ENCODE results near the gene ANKRD11.
"Not testable (repeated sequence)": the region's sequence is repeated elsewhere in the genome, so short reads cannot be mapped to it uniquely, and the experiment has no call there.

The ANKRD11 gene

DNA sequence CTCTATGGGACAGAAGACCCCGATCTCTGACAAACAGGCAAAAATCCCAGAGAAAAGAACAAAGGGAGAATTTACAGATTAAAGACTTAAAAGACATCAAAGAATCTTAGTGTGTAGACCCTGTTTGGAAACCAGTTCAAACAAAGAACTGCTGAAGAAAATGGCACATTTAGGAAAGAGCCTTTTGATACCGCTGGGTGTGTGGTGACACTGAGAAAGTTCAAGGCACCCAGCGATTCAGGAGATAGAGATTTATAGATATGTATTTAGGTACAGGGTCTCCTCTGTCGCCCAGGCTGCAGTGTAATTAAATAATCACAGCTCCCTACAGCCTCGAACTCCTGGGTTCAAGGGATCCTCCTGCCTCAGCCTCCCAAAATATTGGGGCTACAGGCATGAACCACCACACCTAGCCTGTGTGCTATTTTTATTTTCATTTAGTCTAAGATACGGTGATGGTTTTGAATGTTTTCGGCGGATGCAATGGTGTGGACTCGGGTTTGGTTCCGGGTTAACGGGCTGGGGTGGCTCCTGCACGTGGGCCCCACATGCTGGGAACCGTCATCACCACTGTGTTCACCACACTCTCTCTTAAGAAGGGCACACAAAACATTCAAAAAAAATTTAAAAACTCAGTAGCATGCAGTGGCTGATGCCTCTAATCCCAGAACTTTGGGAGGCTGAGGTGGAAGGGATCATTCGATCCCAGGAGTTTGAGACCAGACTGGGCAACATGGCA lies 158.8 kb downstream of the ANKRD11 start:
- H3K4me2 ChIP-seq (ENCODE audit: low read depth, low read length, poor library complexity, severe bottlenecking), result no peak overlapping the region
- H3K9me2 ChIP-seq (replicated peaks; ENCODE audit: low read depth, low read length), result no peaks in the 10 kb centered on the region
- peaks cover 63% of the 10 kb centered on the region for H4K20me1 ChIP-seq (ENCODE audit: insufficient read depth, low read length, poor library complexity, severe bottlenecking)
- peaks cover 87% of the 10 kb centered on the region for H3K79me2 ChIP-seq (ENCODE audit: insufficient read depth, low read length)
- no peak overlapping the region for H3K9ac ChIP-seq (ENCODE audit: low read depth, low read length, poor library complexity, severe bottlenecking)
- H3K4me3 ChIP-seq (ENCODE audit: low read length, poor library complexity, severe bottlenecking), result no peak overlapping the region
- no peaks in the 10 kb centered on the region for H3K4me1 ChIP-seq (ENCODE audit: insufficient read depth, low read length, poor library complexity, severe bottlenecking)
- TF ChIP-seq, protein P1, sequence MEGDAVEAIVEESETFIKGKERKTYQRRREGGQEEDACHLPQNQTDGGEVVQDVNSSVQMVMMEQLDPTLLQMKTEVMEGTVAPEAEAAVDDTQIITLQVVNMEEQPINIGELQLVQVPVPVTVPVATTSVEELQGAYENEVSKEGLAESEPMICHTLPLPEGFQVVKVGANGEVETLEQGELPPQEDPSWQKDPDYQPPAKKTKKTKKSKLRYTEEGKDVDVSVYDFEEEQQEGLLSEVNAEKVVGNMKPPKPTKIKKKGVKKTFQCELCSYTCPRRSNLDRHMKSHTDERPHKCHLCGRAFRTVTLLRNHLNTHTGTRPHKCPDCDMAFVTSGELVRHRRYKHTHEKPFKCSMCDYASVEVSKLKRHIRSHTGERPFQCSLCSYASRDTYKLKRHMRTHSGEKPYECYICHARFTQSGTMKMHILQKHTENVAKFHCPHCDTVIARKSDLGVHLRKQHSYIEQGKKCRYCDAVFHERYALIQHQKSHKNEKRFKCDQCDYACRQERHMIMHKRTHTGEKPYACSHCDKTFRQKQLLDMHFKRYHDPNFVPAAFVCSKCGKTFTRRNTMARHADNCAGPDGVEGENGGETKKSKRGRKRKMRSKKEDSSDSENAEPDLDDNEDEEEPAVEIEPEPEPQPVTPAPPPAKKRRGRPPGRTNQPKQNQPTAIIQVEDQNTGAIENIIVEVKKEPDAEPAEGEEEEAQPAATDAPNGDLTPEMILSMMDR (conservative IDR thresholded peaks at IDR 0.05; ENCODE audit: low read length), result no peak
- TF ChIP-seq EZH2phosphoT487 (IDR thresholded peaks at IDR 0.05; ENCODE audit: borderline replicate concordance), result no peak
- H3K36me3 ChIP-seq (ENCODE audit: insufficient read depth, low read length), result no peaks in the 10 kb centered on the region
- H2AFZ ChIP-seq (ENCODE audit: low read length), result no peak overlapping the region
- no peaks in the 10 kb centered on the region for H3K9me3 ChIP-seq (ENCODE audit: insufficient read depth, low read depth, low read length)
- no peaks in the 10 kb centered on the region for H3F3A ChIP-seq (ENCODE audit: low read depth)
- no peaks in the 10 kb centered on the region for H3K27me3 ChIP-seq (ENCODE audit: insufficient read depth, low read length, poor library complexity, severe bottlenecking)

DNA sequence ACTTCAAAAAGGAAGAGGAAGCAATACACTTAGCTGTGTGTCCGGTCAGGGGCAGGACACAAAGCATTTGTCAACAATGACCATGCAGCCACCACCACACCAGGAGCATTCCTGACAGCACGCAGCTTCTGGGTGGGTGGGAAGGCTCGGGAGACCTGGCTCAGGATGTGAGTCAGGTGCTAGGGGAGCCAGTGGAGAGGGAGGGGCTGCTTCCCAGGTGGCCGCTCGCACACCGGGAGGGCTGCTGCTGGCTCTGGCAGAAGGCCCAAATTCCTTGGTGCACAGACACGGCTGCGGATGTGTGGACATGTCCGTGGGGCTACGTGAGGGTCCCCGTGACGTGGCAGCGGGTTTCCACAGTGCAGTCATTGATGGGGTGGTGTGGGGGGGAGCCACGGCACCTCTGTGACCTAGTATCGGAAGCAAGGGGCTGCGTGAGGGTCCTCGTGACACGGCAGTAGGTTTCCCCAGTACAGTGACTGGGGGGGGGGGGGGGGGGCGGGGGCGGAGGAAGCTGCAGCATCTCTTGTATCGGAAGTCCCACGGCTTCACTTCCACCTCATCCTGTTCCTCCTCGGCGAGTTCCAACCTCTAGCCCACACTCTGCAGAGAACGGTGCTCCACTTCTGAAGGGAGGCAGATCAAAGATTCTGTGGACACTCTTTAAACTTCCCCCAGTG lies 160.0 kb downstream of the ANKRD11 start:
- H3K9me2 ChIP-seq (replicated peaks; ENCODE audit: low read depth, low read length), result no peaks in the 10 kb centered on the region
- H3K9me3 ChIP-seq (ENCODE audit: insufficient read depth, low read depth, low read length), result no peaks in the 10 kb centered on the region
- H3K4me2 ChIP-seq (ENCODE audit: low read depth, low read length, poor library complexity, severe bottlenecking), result no peak overlapping the region
- H3K27me3 ChIP-seq (ENCODE audit: insufficient read depth, low read length, poor library complexity, severe bottlenecking), result no peaks in the 10 kb centered on the region
- no peaks in the 10 kb centered on the region for H3F3A ChIP-seq (ENCODE audit: low read depth)
- no peak overlapping the region for H3K4me3 ChIP-seq (ENCODE audit: low read length, poor library complexity, severe bottlenecking)
- peaks cover 87% of the 10 kb centered on the region for H3K79me2 ChIP-seq (ENCODE audit: insufficient read depth, low read length)
- H2AFZ ChIP-seq (ENCODE audit: low read length), result no peak overlapping the region
- no peaks in the 10 kb centered on the region for H3K4me1 ChIP-seq (ENCODE audit: insufficient read depth, low read length, poor library complexity, severe bottlenecking)
- no peaks in the 10 kb centered on the region for H3K36me3 ChIP-seq (ENCODE audit: insufficient read depth, low read length)
- H3K9ac ChIP-seq (ENCODE audit: low read depth, low read length, poor library complexity, severe bottlenecking), result no peak overlapping the region
- peaks cover 67% of the 10 kb centered on the region for H4K20me1 ChIP-seq (ENCODE audit: insufficient read depth, low read length, poor library complexity, severe bottlenecking)
- TF ChIP-seq, protein P1 (conservative IDR thresholded peaks at IDR 0.05; ENCODE audit: low read length), result no peak
- no peak for TF ChIP-seq EZH2phosphoT487 (IDR thresholded peaks at IDR 0.05; ENCODE audit: borderline replicate concordance)

DNA sequence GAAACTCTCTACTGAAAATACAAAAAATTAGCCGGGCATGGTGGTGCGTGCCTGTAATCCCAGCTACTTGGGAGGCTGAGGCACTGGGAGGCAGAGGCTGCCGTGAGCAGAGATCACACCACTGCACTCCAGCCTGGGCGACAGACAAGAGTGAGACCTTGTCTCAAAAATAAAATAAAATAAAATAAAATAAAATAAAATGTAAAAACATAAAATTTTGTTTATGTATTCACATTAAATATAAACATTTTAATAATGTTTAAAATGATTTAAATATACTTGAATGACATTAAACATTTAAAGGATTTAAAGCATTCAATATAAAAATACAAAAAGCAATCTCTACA lies 160.6 kb downstream of the ANKRD11 start:
- H3K4me1 ChIP-seq (ENCODE audit: insufficient read depth, low read length, poor library complexity, severe bottlenecking); H3K27me3 ChIP-seq (ENCODE audit: insufficient read depth, low read length, poor library complexity, severe bottlenecking); H3K4me2 ChIP-seq (ENCODE audit: low read depth, low read length, poor library complexity, severe bottlenecking); H3K36me3 ChIP-seq (ENCODE audit: insufficient read depth, low read length); H3K9ac ChIP-seq (ENCODE audit: low read depth, low read length, poor library complexity, severe bottlenecking); H3K9me2 ChIP-seq (replicated peaks; ENCODE audit: low read depth, low read length); H3K9me3 ChIP-seq (ENCODE audit: insufficient read depth, low read depth, low read length); H3F3A ChIP-seq (ENCODE audit: low read depth); H3K4me3 ChIP-seq (ENCODE audit: low read length, poor library complexity, severe bottlenecking); H2AFZ ChIP-seq (ENCODE audit: low read length): not testable (repeated sequence)
- H4K20me1 ChIP-seq (ENCODE audit: insufficient read depth, low read length, poor library complexity, severe bottlenecking), result peaks cover 67% of the 10 kb centered on the region
- peaks cover 87% of the 10 kb centered on the region for H3K79me2 ChIP-seq (ENCODE audit: insufficient read depth, low read length)

DNA sequence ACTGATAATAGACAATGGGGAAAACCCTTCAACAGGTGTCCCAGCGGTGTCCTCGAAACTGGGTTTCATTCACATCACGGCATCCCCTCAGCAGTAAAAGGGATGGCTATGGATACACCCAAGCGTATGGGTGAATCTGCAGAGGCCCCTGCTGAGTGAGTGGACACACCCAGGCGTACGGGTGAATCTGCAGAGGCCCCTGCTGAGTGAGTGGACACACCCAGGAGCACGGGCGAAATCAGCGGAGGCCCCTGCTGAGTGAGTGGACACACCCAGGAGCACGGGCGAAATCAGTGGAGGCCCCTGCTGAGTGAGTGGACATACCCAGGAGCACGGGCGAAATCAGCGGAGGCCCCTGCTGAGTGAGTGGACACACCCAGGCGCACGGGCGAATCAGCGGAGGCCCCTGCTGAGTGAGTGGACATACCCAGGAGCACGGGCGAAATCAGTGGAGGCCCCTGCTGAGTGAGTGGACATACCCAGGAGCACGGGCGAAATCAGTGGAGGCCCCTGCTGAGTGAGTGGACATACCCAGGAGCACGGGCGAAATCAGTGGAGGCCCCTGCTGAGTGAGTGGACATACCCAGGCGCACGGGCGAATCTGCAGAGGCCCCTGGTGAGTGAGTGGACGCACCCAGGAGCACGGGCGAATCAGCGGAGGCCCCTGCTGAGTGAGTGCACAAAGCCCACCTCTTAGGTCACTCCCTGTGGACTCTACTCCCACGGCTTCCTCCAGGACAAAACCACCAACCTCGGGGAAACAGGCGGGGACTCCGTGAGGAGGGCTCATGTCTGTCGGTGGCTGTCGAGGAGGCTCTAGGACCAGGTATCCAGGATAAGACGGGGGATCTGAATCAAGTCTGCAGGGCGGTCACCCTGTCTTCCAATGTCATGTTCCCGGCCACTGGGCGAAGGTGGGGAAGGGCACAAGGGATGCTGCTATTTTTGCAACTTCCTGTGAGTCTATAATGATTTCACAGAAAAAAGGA lies 161.7 kb downstream of the ANKRD11 start:
- H3K4me2 ChIP-seq (ENCODE audit: low read depth, low read length, poor library complexity, severe bottlenecking); H3K4me1 ChIP-seq (ENCODE audit: insufficient read depth, low read length, poor library complexity, severe bottlenecking); H2AFZ ChIP-seq (ENCODE audit: low read length); H3K36me3 ChIP-seq (ENCODE audit: insufficient read depth, low read length); H3K9me3 ChIP-seq (ENCODE audit: insufficient read depth, low read depth, low read length); H3K27me3 ChIP-seq (ENCODE audit: insufficient read depth, low read length, poor library complexity, severe bottlenecking); H3K4me3 ChIP-seq (ENCODE audit: low read length, poor library complexity, severe bottlenecking); H3K9ac ChIP-seq (ENCODE audit: low read depth, low read length, poor library complexity, severe bottlenecking); H3K9me2 ChIP-seq (replicated peaks; ENCODE audit: low read depth, low read length); H3F3A ChIP-seq (ENCODE audit: low read depth): not testable (repeated sequence)
- Histone ChIP-seq H4K20me1 (ENCODE audit: insufficient read depth, low read length, poor library complexity, severe bottlenecking) (peaks cover 57% of the 10 kb centered on the region), H3K79me2 (ENCODE audit: insufficient read depth, low read length) (peaks cover 89% of the 10 kb centered on the region)

Measured in Loucy (cell line).